Measurements from ENCODE around the gene C1RL. TPM values are rescaled to one million over a fixed set of nuclear protein-coding genes. Genes with fewer than 3 reads are reported as not detected.
"Not testable (repeated sequence)": the region's sequence is repeated elsewhere in the genome, so short reads cannot be mapped to it uniquely, and the experiment has no call there.

C1RL gene
- total RNA-seq, 1 donor from 2014 or later, result 32.4 TPM

- DNase-seq (ENCODE audit: extremely low spot score, unreplicated experiment), result no peak
- no peaks in the 10 kb centered on the region for H3K9me3 Mint-ChIP-seq
- no peaks in the 10 kb centered on the region for H3K4me1 Mint-ChIP-seq (ENCODE audit: unreplicated experiment)
- no peaks in the 10 kb centered on the region for H3K36me3 Mint-ChIP-seq
- TF ChIP-seq CTCF (conservative IDR thresholded peaks at IDR 0.05), result no peak
- no peak overlapping the region for H3K27ac Mint-ChIP-seq
- peaks cover 52% of the 10 kb centered on the region for H3K27me3 Mint-ChIP-seq
- no peak overlapping the region for H3K4me3 Mint-ChIP-seq
These were observed 50.7 kb downstream of the C1RL start for GRCh38 chr12:7058163-7058845.

- H3K36me3 Mint-ChIP-seq; H3K4me3 Mint-ChIP-seq; H3K27ac Mint-ChIP-seq; H3K9me3 Mint-ChIP-seq; H3K4me1 Mint-ChIP-seq (ENCODE audit: unreplicated experiment); DNase-seq (ENCODE audit: extremely low spot score, unreplicated experiment): not testable (repeated sequence)
- peaks cover 56% of the 10 kb centered on the region for H3K27me3 Mint-ChIP-seq
These were observed 53.3 kb downstream of the C1RL start for GRCh38 chr12:7055736-7056135.

GRCh38 chr12:7054925-7055324, 54.1 kb downstream of the C1RL start:
- H3K4me3 Mint-ChIP-seq, result no peak overlapping the region
- no peak for TF ChIP-seq CTCF (conservative IDR thresholded peaks at IDR 0.05)
- H3K27me3 Mint-ChIP-seq, result peaks cover 55% of the 10 kb centered on the region

GRCh38 chr12:7049973-7050372, 59.0 kb downstream of the C1RL start:
- H3K27ac Mint-ChIP-seq; H3K36me3 Mint-ChIP-seq; DNase-seq (ENCODE audit: extremely low spot score, unreplicated experiment); H3K4me1 Mint-ChIP-seq (ENCODE audit: unreplicated experiment); H3K4me3 Mint-ChIP-seq; H3K9me3 Mint-ChIP-seq: not testable (repeated sequence)
- H3K27me3 Mint-ChIP-seq, result peaks cover 38% of the 10 kb centered on the region

More at GRCh38 chr12:7054925-7055324, 54.1 kb downstream of the C1RL start:
- H3K9me3 Mint-ChIP-seq, result no peaks in the 10 kb centered on the region
- H3K36me3 Mint-ChIP-seq, result peaks cover 3% of the 10 kb centered on the region
- H3K27ac Mint-ChIP-seq, result no peak overlapping the region
- DNase-seq (ENCODE audit: extremely low spot score, unreplicated experiment), result no peak
- H3K4me1 Mint-ChIP-seq (ENCODE audit: unreplicated experiment), result no peaks in the 10 kb centered on the region

GRCh38 chr12:7049445-7049951, 59.5 kb downstream of the C1RL start:
- H3K4me3 Mint-ChIP-seq; H3K27ac Mint-ChIP-seq; H3K36me3 Mint-ChIP-seq; H3K4me1 Mint-ChIP-seq (ENCODE audit: unreplicated experiment); H3K9me3 Mint-ChIP-seq; DNase-seq (ENCODE audit: extremely low spot score, unreplicated experiment): not testable (repeated sequence)
- peaks cover 36% of the 10 kb centered on the region for H3K27me3 Mint-ChIP-seq

- TF ChIP-seq CTCF (conservative IDR thresholded peaks at IDR 0.05), result no peak
- peaks cover 3% of the 10 kb centered on the region for H3K36me3 Mint-ChIP-seq
- no peaks in the 10 kb centered on the region for H3K9me3 Mint-ChIP-seq
- no peak for DNase-seq (ENCODE audit: extremely low spot score, unreplicated experiment)
- peaks cover 21% of the 10 kb centered on the region for H3K27me3 Mint-ChIP-seq
- no peaks in the 10 kb centered on the region for H3K4me1 Mint-ChIP-seq (ENCODE audit: unreplicated experiment)
- no peak overlapping the region for H3K27ac Mint-ChIP-seq
- no peak overlapping the region for H3K4me3 Mint-ChIP-seq
These were observed 61.7 kb downstream of the C1RL start for GRCh38 chr12:7047306-7047705.

- Mint-ChIP-seq H3K27me3 (peaks cover 16% of the 10 kb centered on the region), H3K27ac (no peak overlapping the region), H3K4me3 (no peak overlapping the region), H3K36me3 (peaks cover 3% of the 10 kb centered on the region), H3K9me3 (no peaks in the 10 kb centered on the region), H3K4me1 (ENCODE audit: unreplicated experiment) (no peaks in the 10 kb centered on the region)
- TF ChIP-seq CTCF (conservative IDR thresholded peaks at IDR 0.05), result no peak
- DNase-seq (ENCODE audit: extremely low spot score, unreplicated experiment), result no peak
These were observed 62.5 kb downstream of the C1RL start for GRCh38 chr12:7046383-7047105.

Measured in type B pancreatic cell (in vitro differentiated cells).